ENCODE data around the gene ANXA6. TPM values are rescaled to one million over a fixed set of nuclear protein-coding genes. Genes with fewer than 3 reads are reported as not detected.

ANXA6 gene
- total and polyA plus RNA-seq, 10 of the 15 experiments (the other 5 are each of a cell fraction or from before 2014, with no cell fraction given) = 44.0 to 571 (median 465) TPM

DNA sequence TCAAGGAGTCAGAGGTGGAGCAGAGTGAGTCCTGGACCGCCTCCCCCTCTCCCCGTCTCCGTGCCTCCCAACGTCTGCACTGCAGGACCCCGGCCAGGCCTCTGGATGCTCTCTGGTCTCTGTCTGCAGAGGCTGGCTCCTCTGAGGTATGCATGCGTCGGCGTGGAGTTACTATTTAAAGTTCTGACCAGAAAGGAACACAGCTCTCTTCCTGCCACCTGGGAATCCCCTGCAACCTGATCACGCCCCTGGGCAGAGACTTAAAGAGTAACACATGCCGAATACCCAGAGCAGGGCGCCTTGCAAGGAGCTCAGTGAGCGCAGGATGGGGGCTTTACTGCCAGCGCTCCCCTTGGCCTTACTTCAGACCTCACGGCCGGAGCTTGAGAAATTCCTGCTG lies 16.0 kb downstream of the ANXA6 start (continued):
- TF ChIP-seq ZNF24 (IDR thresholded peaks at IDR 0.05) (0 out of 2 replicates have a peak, but pooled peaks have one; percentile 27), EGR1 (IDR thresholded peaks at IDR 0.05; ENCODE audit: borderline replicate concordance in 1 of 2, low read depth in 2 of 2, low read length in 2 of 2) (peak in 1 of 2 experiments; percentile 53; a peak in 1 of 3 replicates), DPF2 (IDR thresholded peaks at IDR 0.05) (peak; percentile 64; the same call in 1 of the 2 replicates), BHLHE40 (IDR thresholded peaks at IDR 0.05; ENCODE audit: borderline replicate concordance in 1 of 2, low read depth in 2 of 2, low read length in 1 of 2) (peak in 1 of 2 experiments; percentile 80; a peak in 2 of 4 replicates), JUNB (IDR thresholded peaks at IDR 0.05) (no peak), KDM1A (IDR thresholded peaks at IDR 0.05; ENCODE audit: borderline replicate concordance) (no peak), BMI1 (IDR thresholded peaks at IDR 0.05; ENCODE audit: borderline replicate concordance) (no peak), SMAD1 (IDR thresholded peaks at IDR 0.05; ENCODE audit: low read depth, partially characterized antibody) (peak; percentile 38), RFX5 (IDR thresholded peaks at IDR 0.05; ENCODE audit: low read depth, low read length) (no peak), RAD21 (IDR thresholded peaks at IDR 0.05; ENCODE audit: insufficient read depth, low read depth, low read length) (0 out of 2 replicates have a peak, but pooled peaks have one; percentile 13), BACH1 (IDR thresholded peaks at IDR 0.05; ENCODE audit: borderline replicate concordance) (peak; percentile 50; the same call in 1 of the 2 replicates), PAX5 (IDR thresholded peaks at IDR 0.05; ENCODE audit: borderline replicate concordance, low read depth, low read length) (peak; percentile 42; the same call in 1 of the 2 replicates), PML (IDR thresholded peaks at IDR 0.05; ENCODE audit: low read length) (peak; percentile 57; the same call in 1 of the 2 replicates), CBX3 (IDR thresholded peaks at IDR 0.05; ENCODE audit: borderline replicate concordance, low read depth) (no peak), NR2F1 (conservative IDR thresholded peaks at IDR 0.05) (peak; percentile 59), HDGF (IDR thresholded peaks at IDR 0.05) (no peak), ATF7 (IDR thresholded peaks at IDR 0.05; ENCODE audit: low read depth) (peak; percentile 41; the same call in 1 of the 2 replicates), RUNX3 (IDR thresholded peaks at IDR 0.05; ENCODE audit: low read length) (peak; percentile 80), SPI1 (IDR thresholded peaks at IDR 0.05; ENCODE audit: borderline replicate concordance, insufficient read depth, low read depth, low read length) (peak; percentile 35; the same call in 1 of the 2 replicates), CHD2 (IDR thresholded peaks at IDR 0.05; ENCODE audit: borderline replicate concordance, low read depth, low read length) (no peak), SIX5 (IDR thresholded peaks at IDR 0.05; ENCODE audit: low read depth, low read length, severe bottlenecking) (no peak), CREM (IDR thresholded peaks at IDR 0.05; ENCODE audit: low read depth) (peak; percentile 33; the same call in 1 of the 2 replicates), CBX5 (IDR thresholded peaks at IDR 0.05; ENCODE audit: low read depth) (no peak), RB1 (IDR thresholded peaks at IDR 0.05; ENCODE audit: borderline replicate concordance) (no peak), MXI1 (IDR thresholded peaks at IDR 0.05; ENCODE audit: low read depth, low read length) (peak; percentile 84; the same call in 1 of the 2 replicates)
- TF ChIP-seq, protein P1, sequence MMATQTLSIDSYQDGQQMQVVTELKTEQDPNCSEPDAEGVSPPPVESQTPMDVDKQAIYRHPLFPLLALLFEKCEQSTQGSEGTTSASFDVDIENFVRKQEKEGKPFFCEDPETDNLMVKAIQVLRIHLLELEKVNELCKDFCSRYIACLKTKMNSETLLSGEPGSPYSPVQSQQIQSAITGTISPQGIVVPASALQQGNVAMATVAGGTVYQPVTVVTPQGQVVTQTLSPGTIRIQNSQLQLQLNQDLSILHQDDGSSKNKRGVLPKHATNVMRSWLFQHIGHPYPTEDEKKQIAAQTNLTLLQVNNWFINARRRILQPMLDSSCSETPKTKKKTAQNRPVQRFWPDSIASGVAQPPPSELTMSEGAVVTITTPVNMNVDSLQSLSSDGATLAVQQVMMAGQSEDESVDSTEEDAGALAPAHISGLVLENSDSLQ (IDR thresholded peaks at IDR 0.05) = no peak
- TF ChIP-seq, protein P2, sequence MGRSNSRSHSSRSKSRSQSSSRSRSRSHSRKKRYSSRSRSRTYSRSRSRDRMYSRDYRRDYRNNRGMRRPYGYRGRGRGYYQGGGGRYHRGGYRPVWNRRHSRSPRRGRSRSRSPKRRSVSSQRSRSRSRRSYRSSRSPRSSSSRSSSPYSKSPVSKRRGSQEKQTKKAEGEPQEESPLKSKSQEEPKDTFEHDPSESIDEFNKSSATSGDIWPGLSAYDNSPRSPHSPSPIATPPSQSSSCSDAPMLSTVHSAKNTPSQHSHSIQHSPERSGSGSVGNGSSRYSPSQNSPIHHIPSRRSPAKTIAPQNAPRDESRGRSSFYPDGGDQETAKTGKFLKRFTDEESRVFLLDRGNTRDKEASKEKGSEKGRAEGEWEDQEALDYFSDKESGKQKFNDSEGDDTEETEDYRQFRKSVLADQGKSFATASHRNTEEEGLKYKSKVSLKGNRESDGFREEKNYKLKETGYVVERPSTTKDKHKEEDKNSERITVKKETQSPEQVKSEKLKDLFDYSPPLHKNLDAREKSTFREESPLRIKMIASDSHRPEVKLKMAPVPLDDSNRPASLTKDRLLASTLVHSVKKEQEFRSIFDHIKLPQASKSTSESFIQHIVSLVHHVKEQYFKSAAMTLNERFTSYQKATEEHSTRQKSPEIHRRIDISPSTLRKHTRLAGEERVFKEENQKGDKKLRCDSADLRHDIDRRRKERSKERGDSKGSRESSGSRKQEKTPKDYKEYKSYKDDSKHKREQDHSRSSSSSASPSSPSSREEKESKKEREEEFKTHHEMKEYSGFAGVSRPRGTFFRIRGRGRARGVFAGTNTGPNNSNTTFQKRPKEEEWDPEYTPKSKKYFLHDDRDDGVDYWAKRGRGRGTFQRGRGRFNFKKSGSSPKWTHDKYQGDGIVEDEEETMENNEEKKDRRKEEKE (IDR thresholded peaks at IDR 0.05) = no peak
- TF ChIP-seq, protein P3, sequence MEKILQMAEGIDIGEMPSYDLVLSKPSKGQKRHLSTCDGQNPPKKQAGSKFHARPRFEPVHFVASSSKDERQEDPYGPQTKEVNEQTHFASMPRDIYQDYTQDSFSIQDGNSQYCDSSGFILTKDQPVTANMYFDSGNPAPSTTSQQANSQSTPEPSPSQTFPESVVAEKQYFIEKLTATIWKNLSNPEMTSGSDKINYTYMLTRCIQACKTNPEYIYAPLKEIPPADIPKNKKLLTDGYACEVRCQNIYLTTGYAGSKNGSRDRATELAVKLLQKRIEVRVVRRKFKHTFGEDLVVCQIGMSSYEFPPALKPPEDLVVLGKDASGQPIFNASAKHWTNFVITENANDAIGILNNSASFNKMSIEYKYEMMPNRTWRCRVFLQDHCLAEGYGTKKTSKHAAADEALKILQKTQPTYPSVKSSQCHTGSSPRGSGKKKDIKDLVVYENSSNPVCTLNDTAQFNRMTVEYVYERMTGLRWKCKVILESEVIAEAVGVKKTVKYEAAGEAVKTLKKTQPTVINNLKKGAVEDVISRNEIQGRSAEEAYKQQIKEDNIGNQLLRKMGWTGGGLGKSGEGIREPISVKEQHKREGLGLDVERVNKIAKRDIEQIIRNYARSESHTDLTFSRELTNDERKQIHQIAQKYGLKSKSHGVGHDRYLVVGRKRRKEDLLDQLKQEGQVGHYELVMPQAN (conservative IDR thresholded peaks at IDR 0.05) = peak; percentile 48; the same call in 1 of the 2 replicates
